CD4-positive, alpha-beta T cell treated with Interleukin-21 for 1 hour (primary cell): ENCODE results near the gene PRPF6.
A peak's percentile ranks its signal among the peaks of the same experiment; 100 is the strongest.

Source experiments
- DNase-seq: peaks from one replicate; pipeline ENCODE4 v3.0.0-alpha.2; 2020

PRPF6 gene

GRCh38 chr20:64079273-64080012, 98.5 kb downstream of the PRPF6 start, which contains the start of gene RGS19:
TSS of gene RGS19 (minus strand) at chr20:64079518. CDS start at chr20:64076886, 2,632 bp downstream.
- peak; percentile 78 for DNase-seq

- DNase-seq: peak; percentile 55
Observed at GRCh38 chr20:64080013-64080812, 99.3 kb downstream of the PRPF6 start, which contains the start of gene OPRL1. TSS of gene OPRL1 (plus strand) at chr20:64080082. CDS start at chr20:64092721, 12,639 bp downstream.

- DNase-seq: no peak
Observed at GRCh38 chr20:64080813-64081623, 100.1 kb downstream of the PRPF6 start.

GRCh38 chr20:64081624-64081964, 100.7 kb downstream of the PRPF6 start:
- DNase-seq: no peak

- no peak for DNase-seq
Observed at GRCh38 chr20:64082126-64082731, 101.3 kb downstream of the PRPF6 start.
